HG02973 (cell line): Measurements from ENCODE around the gene ANKRD11.
"Not testable (repeated sequence)": the region's sequence is repeated elsewhere in the genome, so short reads cannot be mapped to it uniquely, and the experiment has no call there.

Source experiments
- ATAC-seq: cut with Tn5 transposase; IDR thresholded peaks from one replicate; pipeline ENCODE4 v1.9.1; 2021; ENCODE audit warnings: moderate library complexity; ENCODE audit not compliant: unreplicated experiment

The ANKRD11 gene

GRCh38 chr16:89454378-89455125, 35.8 kb downstream of the ANKRD11 start:
- ATAC-seq = not testable (repeated sequence)

DNA sequence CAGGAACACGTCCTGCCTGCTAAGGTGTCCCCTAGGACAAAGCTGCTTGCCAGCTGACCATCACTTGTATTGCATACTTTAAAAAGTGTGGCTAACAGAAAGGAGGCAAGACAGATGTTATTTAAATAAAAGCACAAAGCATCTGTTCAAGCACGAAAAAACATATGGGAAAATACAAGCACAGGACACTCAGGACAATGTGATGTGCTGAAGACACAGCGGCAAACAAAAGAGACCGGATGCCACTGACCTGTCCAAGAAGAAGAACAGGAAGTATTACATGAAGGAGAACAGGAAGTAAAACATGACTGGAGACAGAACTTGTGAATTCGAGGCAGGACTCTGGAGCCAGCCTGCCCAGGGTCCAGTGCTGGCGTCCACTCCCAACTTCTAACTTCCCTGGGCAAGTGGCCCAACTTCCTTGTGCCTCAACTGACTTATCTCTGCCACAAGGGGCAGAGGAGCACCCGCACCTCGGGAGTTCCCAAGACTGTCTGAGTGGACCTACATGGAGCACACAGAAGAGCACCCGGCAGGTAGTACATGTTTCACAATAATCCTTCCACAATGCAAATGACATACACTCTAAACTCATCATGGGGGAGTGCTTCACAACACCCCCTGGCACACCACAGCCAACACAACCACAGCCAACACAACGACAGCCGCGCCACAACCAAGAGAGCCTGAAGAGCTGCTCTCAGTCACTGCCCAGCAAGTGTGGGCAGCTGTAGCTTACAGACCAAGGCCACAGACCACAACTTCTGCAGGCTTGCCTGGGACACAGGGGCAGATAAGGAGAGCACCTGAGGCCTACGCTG, 36.6 kb downstream of the ANKRD11 start:
- ATAC-seq = no peak

DNA sequence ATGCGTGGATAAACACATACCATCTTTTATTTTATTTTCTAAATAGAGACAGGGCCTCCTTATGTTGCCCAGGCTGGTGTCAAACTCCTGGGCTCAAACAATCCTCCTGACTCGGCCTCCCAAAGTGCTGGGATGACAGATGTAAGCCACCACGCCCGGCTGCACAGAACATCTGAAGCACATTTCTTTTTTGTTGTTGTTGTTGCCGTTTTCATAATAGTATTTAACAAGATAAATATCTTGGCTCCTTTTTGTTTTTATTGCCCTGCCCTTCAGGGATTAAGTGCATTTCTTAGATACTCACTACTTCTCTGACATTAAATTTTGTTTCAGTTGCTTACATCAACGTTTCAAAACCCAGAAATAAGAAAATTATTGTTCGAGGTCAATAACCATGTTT, 37.4 kb downstream of the ANKRD11 start:
- ATAC-seq = no peak

- no peak for ATAC-seq
Observed at GRCh38 chr16:89452241-89452640, 38.1 kb downstream of the ANKRD11 start.

GRCh38 chr16:89450537-89450936, 39.8 kb downstream of the ANKRD11 start:
- no peak for ATAC-seq

GRCh38 chr16:89449726-89450335, 40.5 kb downstream of the ANKRD11 start:
- no peak for ATAC-seq

- ATAC-seq = no peak
Observed at GRCh38 chr16:89448656-89449055, 41.7 kb downstream of the ANKRD11 start.

DNA sequence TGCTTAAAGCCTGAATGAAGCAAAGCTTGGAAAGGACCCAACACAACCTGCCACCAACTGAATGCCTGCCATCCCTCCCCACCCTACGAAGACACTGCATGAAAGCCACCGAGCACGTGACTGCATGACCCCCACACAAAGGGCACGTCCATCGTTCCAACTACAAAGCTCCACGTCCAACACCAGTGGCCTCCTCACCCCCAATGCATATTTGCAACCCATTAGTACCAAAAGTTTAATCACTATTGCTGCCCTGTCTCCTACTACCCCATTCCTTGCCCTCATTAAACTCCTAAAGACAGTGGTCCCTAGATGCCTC, 43.4 kb downstream of the ANKRD11 start:
- no peak for ATAC-seq

- ATAC-seq = no peak
Observed at GRCh38 chr16:89446136-89446974, 44.0 kb downstream of the ANKRD11 start.

- no peak for ATAC-seq
Observed at GRCh38 chr16:89445166-89445565, 45.2 kb downstream of the ANKRD11 start.

DNA sequence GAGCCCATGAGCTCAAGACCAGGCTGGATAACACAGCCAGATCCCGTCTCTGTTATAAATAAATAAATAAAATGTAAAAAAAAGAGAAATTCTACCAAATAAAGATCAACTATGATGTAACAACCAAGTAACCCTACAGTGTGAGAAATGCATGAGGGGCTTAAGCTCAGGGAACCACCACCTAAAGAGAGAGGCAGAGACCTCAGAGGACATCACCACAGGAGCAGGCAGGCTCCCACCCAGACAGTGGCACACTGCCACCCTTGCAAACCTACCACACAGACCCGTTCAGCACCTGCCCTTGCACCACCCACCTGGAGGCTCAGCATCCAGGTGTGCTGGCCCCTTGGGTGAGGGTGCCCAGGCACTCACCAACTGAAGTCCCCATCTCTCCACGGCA, 45.6 kb downstream of the ANKRD11 start:
- ATAC-seq = no peak

GRCh38 chr16:89444151-89444723, 46.1 kb downstream of the ANKRD11 start:
- no peak for ATAC-seq

GRCh38 chr16:89443727-89444084, 46.7 kb downstream of the ANKRD11 start:
- ATAC-seq = no peak

- ATAC-seq = no peak
Observed at GRCh38 chr16:89442990-89443726, 47.2 kb downstream of the ANKRD11 start.

DNA sequence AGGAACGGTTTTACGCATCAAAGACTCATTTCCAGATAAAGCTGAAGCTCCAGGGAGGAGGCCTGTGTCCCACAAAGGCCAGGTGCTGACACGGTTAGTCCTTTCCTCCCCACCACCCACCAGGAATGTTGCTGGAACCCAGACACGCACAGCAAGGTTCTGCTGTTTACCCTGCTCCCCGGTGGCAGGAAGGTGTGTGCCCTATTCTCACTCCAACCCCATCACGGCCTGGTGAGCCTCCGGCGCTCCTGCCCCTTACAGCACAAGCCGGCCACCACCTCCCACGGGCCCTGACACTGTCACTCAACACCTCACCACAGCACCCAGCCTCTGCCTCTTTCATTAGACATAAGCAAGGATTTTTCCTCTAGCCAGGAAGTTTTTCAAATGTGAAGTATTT, 47.8 kb downstream of the ANKRD11 start:
- no peak for ATAC-seq

DNA sequence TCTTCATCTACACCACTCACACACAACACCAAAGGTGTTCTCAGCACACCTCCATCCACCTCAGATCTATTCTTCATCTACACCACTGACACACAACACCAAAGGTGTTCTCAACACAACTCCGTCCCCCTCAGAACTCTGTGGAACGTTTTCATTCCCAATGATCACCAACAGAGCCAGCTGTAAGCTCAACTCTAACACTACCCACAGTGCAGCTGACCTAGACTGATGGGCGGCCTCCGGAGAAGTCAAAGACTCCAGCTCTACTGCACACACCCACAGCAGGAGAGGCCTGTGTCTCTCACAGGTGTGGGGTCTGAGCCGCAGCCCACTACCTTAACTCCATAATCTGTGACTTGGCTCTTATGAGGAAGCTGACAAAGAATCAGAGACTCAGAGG, 50.7 kb downstream of the ANKRD11 start:
- no peak for ATAC-seq

DNA sequence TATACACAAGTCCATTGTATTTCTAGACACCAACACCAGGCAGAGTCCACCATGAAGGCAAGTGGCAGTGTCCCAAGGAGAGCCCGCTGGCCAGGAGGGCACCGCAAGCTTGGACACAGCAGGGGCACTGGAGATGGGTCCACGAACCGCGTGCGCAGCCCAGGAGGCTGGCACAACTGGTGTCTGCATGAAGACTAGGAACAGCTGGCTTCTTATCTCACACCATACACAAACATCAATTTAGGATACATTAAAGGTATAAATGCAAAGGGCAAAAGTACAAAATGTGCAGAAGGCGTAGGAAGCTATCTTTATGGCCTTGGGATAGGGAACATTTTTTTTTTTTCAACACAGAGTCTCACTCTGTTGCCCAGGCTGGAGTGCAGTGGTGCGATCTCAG, 52.4 kb downstream of the ANKRD11 start:
- no peak for ATAC-seq

- no peak for ATAC-seq
Observed at GRCh38 chr16:89437251-89437987, 52.9 kb downstream of the ANKRD11 start.

GRCh38 chr16:89436366-89436765, 54.0 kb downstream of the ANKRD11 start:
- no peak for ATAC-seq
